Heart right ventricle (tissue), 16 donors: ENCODE measurements around the gene UBQLN3. TPM values are rescaled to one million over a fixed set of nuclear protein-coding genes. Genes with fewer than 3 reads are reported as not detected.

Experiments used
- ATAC-seq, 8 donors: fragments of 200-7000 bp; cut with Tn5 transposase; one replicate each; pipeline ENCODE4 v1.9.1; 2020; ENCODE audit warnings: mild to moderate bottlenecking in 8 of 8, moderate library complexity in 8 of 8, moderate number of reproducible peaks in 1 of 8
- DNase-seq, 2 donors: peaks; one replicate each; pipeline ENCODE4 v3.0.0-alpha.2; 2020
- H3K27ac ChIP-seq, 10 donors: fragments of 200-600 bp; sonication (generic) in 2 of 10; one replicate each; pipeline versions ENCODE4 v1.5.0 to v1.8.0; 2020 to 2022; ENCODE audit warnings: mild to moderate bottlenecking in 3 of 10
- H3K27me3 ChIP-seq, 7 donors: fragments of 200-600 bp; one replicate each; pipeline ENCODE4 v1.8.0; 2021 to 2022; ENCODE audit warnings: mild to moderate bottlenecking in 2 of 7
- H3K36me3 ChIP-seq, 9 donors: fragments of 200-600 bp; sonication (generic) in 1 of 9; one replicate each; pipeline versions ENCODE4 v1.5.0 to v1.8.0; 2020 to 2022; ENCODE audit warnings: mild to moderate bottlenecking in 2 of 9
- H3K4me1 ChIP-seq, 9 donors: fragments of 200-600 bp; sonication (generic) in 1 of 9; one replicate each; pipeline versions ENCODE4 v1.5.0 to v1.8.0; 2020 to 2022; ENCODE audit warnings: mild to moderate bottlenecking in 4 of 9
- H3K4me3 ChIP-seq, 10 donors: fragments of 200-600 bp; sonication (generic) in 2 of 10; one replicate each; pipeline versions ENCODE4 v1.5.0 to v1.8.0; 2020 to 2022; ENCODE audit warnings: mild to moderate bottlenecking in 7 of 10, moderate library complexity in 2 of 10
- H3K9me3 ChIP-seq, 11 donors: fragments of 200-600 bp in 10 of 11; sonication (generic) in 2 of 11; one replicate each; pipeline versions ENCODE4 v1.5.0 to v1.8.0; 2013 to 2022; ENCODE audit warnings: mild to moderate bottlenecking in 2 of 11, control low read depth in 1 of 11, moderate library complexity in 1 of 11
- WGBS, 2 donors: extraction: QIAGEN DNeasy Blood & Tissue Kit; methylation state at CpG; one replicate each; pipeline ENCODE4 v1.1.7; 2013; ENCODE audit warnings: inconsistent platforms in 1 of 2; 5-methylcytosine and 5-hydroxymethylcytosine counted together
- intact Hi-C, 10 donors: fragments of 100-400 bp; cut with DNase I; formaldehyde crosslinking; loops; one replicate each; pipeline versions ENCODE4 v1.11.1 to v1.14.2; 2022
- polyA plus RNA-seq, 2 donors: library from polyadenylated mRNA; stranded (reverse); fragments of 200-250 nt; gene quantifications; one replicate each; pipeline ENCODE4 v1.2.3, GENCODE V29; 2013
- total RNA-seq, 10 donors: library from RNA; stranded (reverse); fragmentation: NEBNext Ultra II Directional in 3 of 10; extraction: Animal tissue kit (Norgen Biotek cat#: 25700) in 3 of 10; gene quantifications; one replicate each; pipeline versions ENCODE4 v1.2.1 to v1.2.4, GENCODE V29; 2021 to 2023
- TF ChIP-seq, protein P1 (sequence below), 9 donors: fragments of 200-600 bp; sonication (generic) in 2 of 9; IDR thresholded peaks; one replicate each; pipeline versions ENCODE4 v1.5.0 to v1.8.0; 2021 to 2022; ENCODE audit warnings: antibody characterized with exemption in 9 of 9, mild to moderate bottlenecking in 5 of 9, moderate library complexity in 1 of 9
- donor health status: Arrhythmogenic right ventricular cardiomyopathy.
- donor health status: ischemic (EF 13 %, LVEDD 7.1; RV severe dilation, severe dysfunction).
- donor health status: healthy with polysubstance abuse.
- donor health status: DM: no; HTN: yes; CAD: no.
- donor health status: DM: no; HTN: no; CAD: no.
- donor health status: ischemic (EF 25% LVEDD 6.9; RV normal size, moderate dysfunction).
- donor health status: ischemic (EF 25% LVEDD 5.7; RV mildly dilated, moderate dysfunction).
- donor health status: healthy.
- donor health status: DM: yes; HTN: yes; CAD: no.
- donor health status: Ischemic cardiomyopathy.
- donor health status: ischemic (EF 35%, LVEDD 5.7; RV mildly dilated, moderate dysfunction).
- donor health status: nonischemic (EF 11% LVEDD 7.7; RV severe dilation, severe dysfunction).
- donor health status: DM: yes; HTN: yes; CAD: no.
- donor health status: PGD.
- donor health status: ischemic (EF 29% LVEDD 5.4; RV normal size, mild dysfunction).
- donor health status: nonischemic (EF 23%, LVEDD 6.1; RV moderate dilation, normal function).

The UBQLN3 gene
- total and polyA plus RNA-seq, 12 donors = 0.20 to 0.32 (median 0.24) TPM; not detected in 9

DNA sequence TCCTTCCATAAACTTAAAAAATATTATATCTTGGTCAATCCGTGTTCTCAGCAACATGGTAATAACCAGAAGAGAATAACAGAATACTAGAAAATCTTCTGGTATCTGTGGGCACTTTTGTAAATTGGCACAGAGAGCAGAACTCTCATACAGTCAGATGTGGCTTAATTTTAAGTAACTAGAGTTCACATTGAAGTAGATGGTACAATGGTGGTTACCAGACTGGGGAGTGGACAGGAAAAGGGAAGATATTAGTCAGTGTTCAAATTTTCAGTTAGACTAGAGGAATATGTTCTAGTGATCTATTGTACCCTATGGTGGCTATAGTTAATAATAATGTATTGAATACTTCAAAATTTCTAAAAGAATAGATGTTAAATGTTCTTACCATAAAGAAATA lies 31.7 kb upstream of the UBQLN3 start:
- H3K4me3 ChIP-seq = no peak overlapping the region
- DNase-seq = no peak
- WGBS, 2 donors = 31 to 47% methylated on average over 1 of the region's 1 CpG
- peaks cover 0 to 9% (median 0%) of the 10 kb centered on the region in 11 donors for H3K9me3 ChIP-seq
- TF ChIP-seq, protein P1, sequence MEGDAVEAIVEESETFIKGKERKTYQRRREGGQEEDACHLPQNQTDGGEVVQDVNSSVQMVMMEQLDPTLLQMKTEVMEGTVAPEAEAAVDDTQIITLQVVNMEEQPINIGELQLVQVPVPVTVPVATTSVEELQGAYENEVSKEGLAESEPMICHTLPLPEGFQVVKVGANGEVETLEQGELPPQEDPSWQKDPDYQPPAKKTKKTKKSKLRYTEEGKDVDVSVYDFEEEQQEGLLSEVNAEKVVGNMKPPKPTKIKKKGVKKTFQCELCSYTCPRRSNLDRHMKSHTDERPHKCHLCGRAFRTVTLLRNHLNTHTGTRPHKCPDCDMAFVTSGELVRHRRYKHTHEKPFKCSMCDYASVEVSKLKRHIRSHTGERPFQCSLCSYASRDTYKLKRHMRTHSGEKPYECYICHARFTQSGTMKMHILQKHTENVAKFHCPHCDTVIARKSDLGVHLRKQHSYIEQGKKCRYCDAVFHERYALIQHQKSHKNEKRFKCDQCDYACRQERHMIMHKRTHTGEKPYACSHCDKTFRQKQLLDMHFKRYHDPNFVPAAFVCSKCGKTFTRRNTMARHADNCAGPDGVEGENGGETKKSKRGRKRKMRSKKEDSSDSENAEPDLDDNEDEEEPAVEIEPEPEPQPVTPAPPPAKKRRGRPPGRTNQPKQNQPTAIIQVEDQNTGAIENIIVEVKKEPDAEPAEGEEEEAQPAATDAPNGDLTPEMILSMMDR (IDR thresholded peaks at IDR 0.05) = no peak
- H3K36me3 ChIP-seq = no peaks in the 10 kb centered on the region
- H3K27me3 ChIP-seq = no peaks in the 10 kb centered on the region
- H3K27ac ChIP-seq = no peak overlapping the region
- H3K4me1 ChIP-seq = no peaks in the 10 kb centered on the region
- intact Hi-C loops = no loop called here
- ATAC-seq = no peak

DNA sequence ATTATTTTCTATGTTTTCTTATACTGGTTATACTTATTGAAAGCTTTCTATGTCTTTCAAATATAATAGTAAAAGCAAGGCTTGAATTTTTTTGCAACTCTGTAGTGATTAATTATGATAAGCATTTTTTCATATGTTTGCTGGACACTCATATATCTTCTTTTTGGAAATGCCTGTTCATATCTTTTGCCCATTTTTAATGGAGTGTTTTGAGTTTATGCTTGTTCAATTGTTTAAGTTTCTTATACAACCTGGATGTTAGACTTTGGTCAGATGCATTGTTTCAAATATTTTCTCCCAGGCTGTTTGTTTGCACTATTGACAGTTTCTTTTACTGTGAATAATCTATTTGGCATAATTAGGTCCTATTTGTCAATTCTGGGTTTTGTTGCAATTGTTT lies 26.7 kb upstream of the UBQLN3 start:
- intact Hi-C loops = no loop called here
- Histone ChIP-seq H3K4me3 (no peak overlapping the region), H3K27ac (no peak overlapping the region), H3K36me3 (no peaks in the 10 kb centered on the region), H3K9me3 (peaks cover 0 to 11% (median 0%) of the 10 kb centered on the region in 11 donors), H3K4me1 (no peaks in the 10 kb centered on the region), H3K27me3 (no peaks in the 10 kb centered on the region)
- ATAC-seq (no peak), DNase-seq (no peak)
- TF ChIP-seq, protein P1 (IDR thresholded peaks at IDR 0.05) = no peak

DNA sequence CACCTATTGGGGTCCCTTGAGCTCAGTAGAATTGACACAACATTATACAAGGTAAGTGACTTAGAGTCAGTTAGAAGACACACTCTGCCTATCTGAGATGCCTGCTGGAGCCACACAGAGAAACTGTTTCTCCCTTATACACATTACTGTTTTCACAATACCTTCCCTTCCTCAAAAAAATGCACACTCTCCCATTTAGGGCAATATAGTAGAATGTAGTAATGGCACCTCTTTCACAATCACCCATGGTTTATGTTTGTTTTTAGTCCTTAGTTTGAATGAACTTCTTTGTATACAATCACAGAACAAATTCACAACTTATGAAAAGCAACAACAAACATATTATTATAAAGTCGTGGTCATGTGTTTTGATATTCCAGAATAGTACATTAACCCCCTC lies 24.3 kb upstream of the UBQLN3 start:
- Histone ChIP-seq H3K36me3 (no peaks in the 10 kb centered on the region), H3K4me1 (peaks cover 0 to 4% (median 0%) of the 10 kb centered on the region in 9 donors), H3K27ac (no peak overlapping the region), H3K27me3 (no peaks in the 10 kb centered on the region), H3K9me3 (peaks cover 0 to 11% (median 0%) of the 10 kb centered on the region in 11 donors), H3K4me3 (no peak overlapping the region)
- TF ChIP-seq, protein P1 (IDR thresholded peaks at IDR 0.05) = no peak
- WGBS, 2 donors = 66 to 81% methylated on average over 1 of the region's 1 CpG
- DNase-seq = no peak
- no peak for ATAC-seq
- intact Hi-C loops = no loop called here

DNA sequence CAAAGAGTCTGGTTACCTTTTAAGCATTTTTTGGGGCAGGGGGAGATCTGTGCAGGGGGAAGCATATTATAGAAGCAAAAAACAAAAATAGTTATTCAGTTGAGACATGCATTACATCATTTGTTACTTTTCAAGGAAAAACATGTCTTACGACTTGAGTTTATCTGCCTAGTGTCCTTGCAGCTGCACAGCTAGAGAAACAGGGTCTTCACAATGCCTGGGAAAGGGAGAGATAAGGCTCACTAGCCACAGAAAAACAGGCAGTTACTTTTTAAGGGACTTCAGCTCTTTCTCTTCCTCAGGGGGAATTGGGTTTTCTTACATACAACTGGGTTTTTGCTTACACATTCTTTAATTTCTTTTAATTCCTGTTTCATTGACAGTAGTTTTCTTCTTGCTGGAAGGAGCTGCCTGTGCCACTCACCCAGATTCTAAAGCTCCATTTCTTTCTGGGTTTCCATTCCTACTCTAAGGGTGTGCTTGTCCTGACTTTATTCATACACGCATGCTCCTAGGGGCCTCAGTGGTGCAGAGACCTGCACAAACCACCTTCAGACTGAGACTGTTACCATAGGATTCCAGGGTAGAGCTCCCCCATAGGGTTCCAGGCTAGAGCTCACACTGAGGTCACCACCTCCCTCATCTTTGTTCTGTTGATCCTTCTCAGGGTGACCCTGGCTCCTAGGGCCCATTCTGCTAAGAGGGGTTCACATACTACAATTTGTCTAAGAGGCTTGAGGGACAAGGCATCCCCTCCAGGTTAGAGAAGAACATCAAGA lies 21.5 kb upstream of the UBQLN3 start:
- intact Hi-C loops = no loop called here
- WGBS, 2 donors = 66 to 69% methylated on average over 2 of the region's 2 CpGs
- TF ChIP-seq, protein P1 (IDR thresholded peaks at IDR 0.05) = no peak
- DNase-seq = no peak
- Histone ChIP-seq H3K36me3 (no peaks in the 10 kb centered on the region), H3K4me3 (no peak overlapping the region), H3K4me1 (peaks cover 0 to 17% (median 0%) of the 10 kb centered on the region in 9 donors), H3K27ac (no peak overlapping the region), H3K27me3 (no peaks in the 10 kb centered on the region), H3K9me3 (peaks cover 0 to under 1% (median 0%) of the 10 kb centered on the region in 11 donors)
- ATAC-seq = no peak
